Measurements from ENCODE around the gene BTLA. TPM values are rescaled to one million over a fixed set of nuclear protein-coding genes. Genes with fewer than 3 reads are reported as not detected.

Gene BTLA
- polyA plus RNA-seq, 1 donor from 2014 or later, result not detected

DNA sequence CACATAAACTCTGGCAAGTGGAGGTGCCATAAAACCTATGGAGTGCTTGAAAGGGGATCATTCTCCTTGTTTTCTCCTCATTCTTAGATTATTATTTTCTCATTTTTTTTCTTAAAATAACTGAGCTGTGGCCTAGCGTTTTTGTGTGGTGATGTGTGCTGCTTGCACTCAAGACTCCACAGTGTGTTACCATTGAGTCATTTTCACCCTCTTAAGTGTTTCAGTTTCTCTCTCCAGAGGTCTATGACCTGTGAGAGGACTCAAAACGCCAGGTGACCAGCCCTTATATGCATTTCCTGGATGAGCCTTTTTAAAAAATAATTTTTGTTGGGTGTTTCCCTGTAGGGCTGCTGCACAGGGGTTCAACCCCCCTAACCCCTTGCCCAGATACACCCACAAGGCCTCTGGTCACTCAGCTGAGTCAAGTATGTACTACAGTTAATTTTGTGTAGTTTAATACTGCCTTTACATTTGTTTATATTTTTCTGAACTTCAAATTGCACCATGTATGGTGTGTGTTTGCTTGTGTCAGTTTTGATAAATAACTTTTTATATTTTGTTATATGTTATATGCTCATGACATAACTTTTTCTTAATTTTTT, 15.4 kb upstream of the BTLA start:
- Histone ChIP-seq H3F3A (ENCODE audit: insufficient read depth, low read length, poor library complexity, severe bottlenecking) (no peaks in the 10 kb centered on the region), H3K36me3 (ENCODE audit: insufficient read depth, low read length) (no peaks in the 10 kb centered on the region), H3K9ac (ENCODE audit: low read length) (no peak overlapping the region), H3K4me3 (ENCODE audit: low read length) (no peak overlapping the region), H4K20me1 (ENCODE audit: insufficient read depth) (no peaks in the 10 kb centered on the region), H3K4me2 (ENCODE audit: low read length) (no peak overlapping the region), H3K27me3 (ENCODE audit: insufficient read depth, low read depth, low read length) (no peaks in the 10 kb centered on the region), H3K79me2 (replicated peaks; ENCODE audit: insufficient read depth, low read length) (no peaks in the 10 kb centered on the region), H3K9me3 (ENCODE audit: low read length) (no peaks in the 10 kb centered on the region), H3K27ac (ENCODE audit: low read length) (no peak overlapping the region), H3K9me2 (ENCODE audit: insufficient read depth, low read length) (no peaks in the 10 kb centered on the region), H2AFZ (ENCODE audit: low read depth, low read length) (no peak overlapping the region)
- no peak for TF ChIP-seq RAD21 (conservative IDR thresholded peaks at IDR 0.05)

DNA sequence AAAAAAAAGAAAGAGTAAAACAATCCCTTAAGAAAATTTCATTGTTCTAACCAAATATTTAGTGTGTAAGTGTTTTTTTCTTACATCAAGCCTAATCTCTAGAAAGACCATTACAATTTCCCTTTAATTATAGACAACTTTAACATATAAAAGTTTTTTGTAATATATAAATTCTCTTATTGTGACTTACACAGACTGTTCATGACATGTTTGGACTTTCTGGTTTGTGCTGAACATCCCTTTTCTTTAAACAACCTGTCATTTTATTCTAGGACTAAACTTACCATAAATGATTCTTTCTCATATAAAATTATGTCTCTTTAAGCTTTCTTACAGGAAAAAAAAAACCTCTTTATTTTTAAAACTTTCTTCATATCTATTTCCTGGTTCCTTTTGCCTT, 13.0 kb upstream of the BTLA start:
- Histone ChIP-seq H3K9me2 (ENCODE audit: insufficient read depth, low read length) (no peaks in the 10 kb centered on the region), H3K4me2 (ENCODE audit: low read length) (no peak overlapping the region), H3K36me3 (ENCODE audit: insufficient read depth, low read length) (no peaks in the 10 kb centered on the region), H3K27me3 (ENCODE audit: insufficient read depth, low read depth, low read length) (no peaks in the 10 kb centered on the region), H4K20me1 (ENCODE audit: insufficient read depth) (no peaks in the 10 kb centered on the region), H3K9me3 (ENCODE audit: low read length) (no peaks in the 10 kb centered on the region), H3K27ac (ENCODE audit: low read length) (no peak overlapping the region), H3K9ac (ENCODE audit: low read length) (no peak overlapping the region), H3K4me3 (ENCODE audit: low read length) (no peak overlapping the region), H2AFZ (ENCODE audit: low read depth, low read length) (no peak overlapping the region), H3F3A (ENCODE audit: insufficient read depth, low read length, poor library complexity, severe bottlenecking) (no peaks in the 10 kb centered on the region), H3K79me2 (replicated peaks; ENCODE audit: insufficient read depth, low read length) (no peaks in the 10 kb centered on the region)
- TF ChIP-seq MXI1 (conservative IDR thresholded peaks at IDR 0.05; ENCODE audit: poor library complexity, severe bottlenecking) (no peak), SMC3 (conservative IDR thresholded peaks at IDR 0.05; ENCODE audit: poor library complexity) (no peak), EP300 (conservative IDR thresholded peaks at IDR 0.05; ENCODE audit: poor library complexity, severe bottlenecking) (no peak), POLR2AphosphoS5 (IDR thresholded peaks at IDR 0.05) (no peak), TAF1 (IDR thresholded peaks at IDR 0.05; ENCODE audit: low read depth) (no peak), RAD21 (conservative IDR thresholded peaks at IDR 0.05) (no peak), EZH2 (IDR thresholded peaks at IDR 0.05; ENCODE audit: borderline replicate concordance, insufficient read depth, low read length, poor library complexity, severe bottlenecking) (no peak)
- TF ChIP-seq, protein P1, sequence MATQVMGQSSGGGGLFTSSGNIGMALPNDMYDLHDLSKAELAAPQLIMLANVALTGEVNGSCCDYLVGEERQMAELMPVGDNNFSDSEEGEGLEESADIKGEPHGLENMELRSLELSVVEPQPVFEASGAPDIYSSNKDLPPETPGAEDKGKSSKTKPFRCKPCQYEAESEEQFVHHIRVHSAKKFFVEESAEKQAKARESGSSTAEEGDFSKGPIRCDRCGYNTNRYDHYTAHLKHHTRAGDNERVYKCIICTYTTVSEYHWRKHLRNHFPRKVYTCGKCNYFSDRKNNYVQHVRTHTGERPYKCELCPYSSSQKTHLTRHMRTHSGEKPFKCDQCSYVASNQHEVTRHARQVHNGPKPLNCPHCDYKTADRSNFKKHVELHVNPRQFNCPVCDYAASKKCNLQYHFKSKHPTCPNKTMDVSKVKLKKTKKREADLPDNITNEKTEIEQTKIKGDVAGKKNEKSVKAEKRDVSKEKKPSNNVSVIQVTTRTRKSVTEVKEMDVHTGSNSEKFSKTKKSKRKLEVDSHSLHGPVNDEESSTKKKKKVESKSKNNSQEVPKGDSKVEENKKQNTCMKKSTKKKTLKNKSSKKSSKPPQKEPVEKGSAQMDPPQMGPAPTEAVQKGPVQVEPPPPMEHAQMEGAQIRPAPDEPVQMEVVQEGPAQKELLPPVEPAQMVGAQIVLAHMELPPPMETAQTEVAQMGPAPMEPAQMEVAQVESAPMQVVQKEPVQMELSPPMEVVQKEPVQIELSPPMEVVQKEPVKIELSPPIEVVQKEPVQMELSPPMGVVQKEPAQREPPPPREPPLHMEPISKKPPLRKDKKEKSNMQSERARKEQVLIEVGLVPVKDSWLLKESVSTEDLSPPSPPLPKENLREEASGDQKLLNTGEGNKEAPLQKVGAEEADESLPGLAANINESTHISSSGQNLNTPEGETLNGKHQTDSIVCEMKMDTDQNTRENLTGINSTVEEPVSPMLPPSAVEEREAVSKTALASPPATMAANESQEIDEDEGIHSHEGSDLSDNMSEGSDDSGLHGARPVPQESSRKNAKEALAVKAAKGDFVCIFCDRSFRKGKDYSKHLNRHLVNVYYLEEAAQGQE (IDR thresholded peaks at IDR 0.05; ENCODE audit: borderline replicate concordance), result no peak
- TF ChIP-seq, protein P2, sequence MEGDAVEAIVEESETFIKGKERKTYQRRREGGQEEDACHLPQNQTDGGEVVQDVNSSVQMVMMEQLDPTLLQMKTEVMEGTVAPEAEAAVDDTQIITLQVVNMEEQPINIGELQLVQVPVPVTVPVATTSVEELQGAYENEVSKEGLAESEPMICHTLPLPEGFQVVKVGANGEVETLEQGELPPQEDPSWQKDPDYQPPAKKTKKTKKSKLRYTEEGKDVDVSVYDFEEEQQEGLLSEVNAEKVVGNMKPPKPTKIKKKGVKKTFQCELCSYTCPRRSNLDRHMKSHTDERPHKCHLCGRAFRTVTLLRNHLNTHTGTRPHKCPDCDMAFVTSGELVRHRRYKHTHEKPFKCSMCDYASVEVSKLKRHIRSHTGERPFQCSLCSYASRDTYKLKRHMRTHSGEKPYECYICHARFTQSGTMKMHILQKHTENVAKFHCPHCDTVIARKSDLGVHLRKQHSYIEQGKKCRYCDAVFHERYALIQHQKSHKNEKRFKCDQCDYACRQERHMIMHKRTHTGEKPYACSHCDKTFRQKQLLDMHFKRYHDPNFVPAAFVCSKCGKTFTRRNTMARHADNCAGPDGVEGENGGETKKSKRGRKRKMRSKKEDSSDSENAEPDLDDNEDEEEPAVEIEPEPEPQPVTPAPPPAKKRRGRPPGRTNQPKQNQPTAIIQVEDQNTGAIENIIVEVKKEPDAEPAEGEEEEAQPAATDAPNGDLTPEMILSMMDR (IDR thresholded peaks at IDR 0.05; ENCODE audit: poor library complexity, severe bottlenecking), result no peak

Measured in neural cell (in vitro differentiated cells).